ENCODE data around the gene KIAA1958.
"Not testable (repeated sequence)": the region's sequence is repeated elsewhere in the genome, so short reads cannot be mapped to it uniquely, and the experiment has no call there.

Gene KIAA1958

GRCh38 chr9:112493393-112494137 lies 6.9 kb downstream of the KIAA1958 start:
- no peak for DNase-seq

- no peak for DNase-seq
Measured at GRCh38 chr9:112494153-112494552, 7.5 kb downstream of the KIAA1958 start.

GRCh38 chr9:112495614-112496013 lies 9.0 kb downstream of the KIAA1958 start:
- DNase-seq: no peak

- no peak for DNase-seq
Measured at GRCh38 chr9:112496074-112496722, 9.6 kb downstream of the KIAA1958 start.

GRCh38 chr9:112500842-112501241 lies 14.2 kb downstream of the KIAA1958 start:
- no peak for DNase-seq

GRCh38 chr9:112501287-112501686 lies 14.7 kb downstream of the KIAA1958 start:
- no peak for DNase-seq

- no peak for DNase-seq
Measured at GRCh38 chr9:112502175-112502946, 15.7 kb downstream of the KIAA1958 start.

GRCh38 chr9:112503170-112503569 lies 16.5 kb downstream of the KIAA1958 start:
- DNase-seq: no peak

- no peak for DNase-seq
Measured at GRCh38 chr9:112505086-112505485, 18.5 kb downstream of the KIAA1958 start.

GRCh38 chr9:112505607-112506006 lies 19.0 kb downstream of the KIAA1958 start:
- no peak for DNase-seq

GRCh38 chr9:112506571-112506970 lies 19.9 kb downstream of the KIAA1958 start:
- no peak for DNase-seq

GRCh38 chr9:112507001-112507680 lies 20.5 kb downstream of the KIAA1958 start:
- DNase-seq: no peak

- DNase-seq: no peak
Measured at GRCh38 chr9:112508377-112508776, 21.8 kb downstream of the KIAA1958 start.

GRCh38 chr9:112512377-112512776 lies 25.8 kb downstream of the KIAA1958 start:
- not testable (repeated sequence) for DNase-seq

- DNase-seq: no peak
Measured at GRCh38 chr9:112516769-112517168, 30.1 kb downstream of the KIAA1958 start.

- no peak for DNase-seq
Measured at GRCh38 chr9:112520069-112520468, 33.4 kb downstream of the KIAA1958 start.

- no peak for DNase-seq
Measured at GRCh38 chr9:112520656-112521055, 34.0 kb downstream of the KIAA1958 start.

GRCh38 chr9:112526973-112527372 lies 40.3 kb downstream of the KIAA1958 start:
- DNase-seq: no peak

GRCh38 chr9:112527959-112528358 lies 41.3 kb downstream of the KIAA1958 start:
- no peak for DNase-seq

GRCh38 chr9:112529316-112529715 lies 42.7 kb downstream of the KIAA1958 start:
- DNase-seq: no peak

- no peak for DNase-seq
Measured at GRCh38 chr9:112530751-112531205, 44.2 kb downstream of the KIAA1958 start.

- DNase-seq: no peak
Measured at GRCh38 chr9:112531666-112532282, 45.1 kb downstream of the KIAA1958 start.

GRCh38 chr9:112532427-112532826 lies 45.8 kb downstream of the KIAA1958 start:
- no peak for DNase-seq

Data from GDM1 (cell line).